Renal pelvis (tissue), 4 donors: ENCODE data around the gene ZNF784. TPM values are rescaled to one million over a fixed set of nuclear protein-coding genes. Genes with fewer than 3 reads are reported as not detected.
A peak's percentile ranks its signal among the peaks of the same experiment; 100 is the strongest.
"Not testable (repeated sequence)": the region's sequence is repeated elsewhere in the genome, so short reads cannot be mapped to it uniquely, and the experiment has no call there.

ENCODE experiments used
- DNase-seq: peaks from one replicate; pipeline ENCODE4 v3.0.0-alpha.2; 2013
- polyA plus RNA-seq, 3 donors: library from polyadenylated mRNA; unstranded; fragments of 120-200 nt; gene quantifications; one replicate each; pipeline ENCODE4 v1.2.1, GENCODE V29; 2013; ENCODE audit not compliant: insufficient read length in 3 of 3

ZNF784 gene
- polyA plus RNA-seq, 3 donors = 13.6 to 15.9 (median 13.9) TPM

- DNase-seq = peak; percentile 96
These were observed 37.2 kb downstream of the ZNF784 start for GRCh38 chr19:55586976-55587668.

- peak; percentile 90 for DNase-seq
These were observed 38.6 kb downstream of the ZNF784 start for GRCh38 chr19:55585658-55586339.

GRCh38 chr19:55584871-55585270 lies 39.5 kb downstream of the ZNF784 start:
- no peak for DNase-seq

- not testable (repeated sequence) for DNase-seq
These were observed 40.5 kb downstream of the ZNF784 start for GRCh38 chr19:55583897-55584296.

GRCh38 chr19:55582284-55582683 lies 42.1 kb downstream of the ZNF784 start:
- not testable (repeated sequence) for DNase-seq

- DNase-seq = peak; percentile 73
These were observed 42.5 kb downstream of the ZNF784 start for GRCh38 chr19:55581823-55582223.

GRCh38 chr19:55581145-55581822 lies 43.1 kb downstream of the ZNF784 start:
- no peak for DNase-seq

GRCh38 chr19:55580628-55581144 lies 43.7 kb downstream of the ZNF784 start, which contains the start of gene ZNF579:
TSS of gene ZNF579 (minus strand) at chr19:55580848. CDS start at chr19:55579639, 1,209 bp downstream.
- peak; percentile 90 for DNase-seq

- DNase-seq = peak; percentile 52
These were observed 44.4 kb downstream of the ZNF784 start for GRCh38 chr19:55579766-55580621.

- no peak for DNase-seq
These were observed 45.3 kb downstream of the ZNF784 start for GRCh38 chr19:55578761-55579747.

- DNase-seq = no peak
These were observed 46.2 kb downstream of the ZNF784 start for GRCh38 chr19:55578031-55578760.

- no peak for DNase-seq
These were observed 47.6 kb downstream of the ZNF784 start for GRCh38 chr19:55576746-55577145.

- DNase-seq = not testable (repeated sequence)
These were observed 50.4 kb downstream of the ZNF784 start for GRCh38 chr19:55573929-55574328.

Other genes starting within 250 kb of the ZNF784 start
- under 1 TPM; 0.41 to 0.81 (median 0.55) TPM for gene TMEM190, start 247.7 kb downstream of the ZNF784 start, polyA plus RNA-seq
- gene TMEM238, start 240.3 kb downstream of the ZNF784 start, polyA plus RNA-seq = 1 to 10 TPM in 1 of 3 donors, under 1 TPM in 2; 0.61 to 1.2 (median 0.91) TPM
- 1,000 to 10,000 TPM; 1,015 to 1,277 (median 1,113) TPM for gene RPL28, start 238.6 kb downstream of the ZNF784 start, polyA plus RNA-seq
- 10 to 100 TPM; 45.2 to 74.8 (median 57.4) TPM for gene UBE2S, start 216.8 kb downstream of the ZNF784 start, polyA plus RNA-seq
- gene SHISA7, start 181.3 kb downstream of the ZNF784 start, polyA plus RNA-seq = under 1 TPM; 0.10 to 0.31 (median 0.26) TPM
- 10 to 100 TPM; 42.6 to 52.1 (median 50.0) TPM for gene ISOC2, start 162.9 kb downstream of the ZNF784 start, polyA plus RNA-seq
- not detected for gene C19orf85, start 159.8 kb downstream of the ZNF784 start, polyA plus RNA-seq
- 1 to 10 TPM; 5.1 to 6.8 (median 5.2) TPM for gene ZNF628, start 147.9 kb downstream of the ZNF784 start, polyA plus RNA-seq
- gene NAT14, start 139.4 kb downstream of the ZNF784 start, polyA plus RNA-seq = 10 to 100 TPM; 45.7 to 58.9 (median 58.8) TPM
- 1 to 10 TPM; 1.6 to 4.1 (median 2.1) TPM for gene SSC5D, start 136.1 kb downstream of the ZNF784 start, polyA plus RNA-seq
- gene SBK2, start 87.4 kb downstream of the ZNF784 start, polyA plus RNA-seq = 1 to 10 TPM in 2 of 3 donors, under 1 TPM in 1; 0.99 to 2.3 (median 1.5) TPM
- gene SBK3, start 79.0 kb downstream of the ZNF784 start, polyA plus RNA-seq = under 1 TPM in 2 of 3 donors, not detected in 1; 0.11 to 0.44 TPM
- gene ZNF579, start 43.7 kb downstream of the ZNF784 start, polyA plus RNA-seq = 10 to 100 TPM; 21.5 to 23.7 (median 22.9) TPM
- 10 to 100 TPM; 25.2 to 27.9 (median 25.6) TPM for gene FIZ1, start 25.0 kb downstream of the ZNF784 start, polyA plus RNA-seq
- 10 to 100 TPM; 10.5 to 13.2 (median 12.4) TPM for gene ZNF524, start 24.3 kb downstream of the ZNF784 start, polyA plus RNA-seq
- 10 to 100 TPM in 2 of 3 donors, 1 to 10 TPM in 1; 9.9 to 13.5 (median 11.6) TPM for gene ZNF865, start 18.9 kb downstream of the ZNF784 start, polyA plus RNA-seq
- gene ZNF580, start 16.4 kb upstream of the ZNF784 start, polyA plus RNA-seq = 10 to 100 TPM; 55.8 to 60.5 (median 57.3) TPM
- gene ZNF581, start 19.1 kb upstream of the ZNF784 start, polyA plus RNA-seq = 10 to 100 TPM; 28.3 to 35.1 (median 32.8) TPM
- 10 to 100 TPM; 28.0 to 30.2 (median 28.2) TPM for gene CCDC106, start 23.6 kb upstream of the ZNF784 start, polyA plus RNA-seq
- 100 to 1,000 TPM; 198 to 235 (median 219) TPM for gene U2AF2, start 30.5 kb upstream of the ZNF784 start, polyA plus RNA-seq
- 100 to 1,000 TPM; 123 to 173 (median 140) TPM for gene EPN1, start 50.7 kb upstream of the ZNF784 start, polyA plus RNA-seq
- under 1 TPM in 1 of 3 donors, not detected in 2; 0.05 TPM for gene NLRP9, start 113.8 kb upstream of the ZNF784 start, polyA plus RNA-seq
- gene RFPL4A, start 134.5 kb upstream of the ZNF784 start, polyA plus RNA-seq = under 1 TPM in 2 of 3 donors, not detected in 1; 0.09 to 0.22 TPM
- not detected for gene RFPL4AL1, start 144.6 kb upstream of the ZNF784 start, polyA plus RNA-seq
- under 1 TPM; 0.06 to 0.27 (median 0.23) TPM for gene NLRP11, start 207.4 kb upstream of the ZNF784 start, polyA plus RNA-seq
- not detected for gene NLRP4, start 212.0 kb upstream of the ZNF784 start, polyA plus RNA-seq